AG10803 (cell line): ENCODE data around the gene WDR93.
A peak's percentile ranks its signal among the peaks of the same experiment; 100 is the strongest.

Experiments used
- DNase-seq: peaks from one replicate; pipeline ENCODE4 v3.0.0; 2010; ENCODE audit warnings: low read depth
- H3K4me3 ChIP-seq: 2 replicates; pipeline ENCODE4 v1.5.1; 2011; ENCODE audit warnings: mild to moderate bottlenecking, low read length, control low read depth
- TF ChIP-seq, protein P1 (sequence below): conservative IDR thresholded peaks from 2 replicates; pipeline ENCODE4 v1.5.1; 2011; ENCODE audit warnings: mild to moderate bottlenecking, low read length, control low read depth, inconsistent platforms

Gene WDR93

DNA sequence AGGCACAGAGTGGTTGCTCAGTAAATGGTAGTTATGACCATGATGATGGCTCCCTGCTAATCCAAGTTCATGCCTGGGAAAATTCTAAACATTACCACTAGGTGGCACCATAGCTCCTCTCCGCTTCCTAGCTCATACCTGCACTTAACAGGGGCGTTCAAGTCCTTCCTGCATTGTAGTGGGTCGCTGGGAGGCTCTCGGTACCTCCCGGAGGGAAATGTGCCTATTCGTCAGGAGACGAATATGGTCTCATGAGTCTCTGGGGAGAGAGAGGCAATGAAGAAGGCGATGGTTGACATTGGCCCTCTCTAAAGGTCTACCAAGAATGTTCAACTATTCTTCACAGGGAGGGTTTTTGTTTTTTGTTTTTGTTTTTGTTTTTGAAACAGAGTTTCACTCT is 49.5 kb downstream of the WDR93 start:
- DNase-seq = peak; percentile 65
- TF ChIP-seq, protein P1, sequence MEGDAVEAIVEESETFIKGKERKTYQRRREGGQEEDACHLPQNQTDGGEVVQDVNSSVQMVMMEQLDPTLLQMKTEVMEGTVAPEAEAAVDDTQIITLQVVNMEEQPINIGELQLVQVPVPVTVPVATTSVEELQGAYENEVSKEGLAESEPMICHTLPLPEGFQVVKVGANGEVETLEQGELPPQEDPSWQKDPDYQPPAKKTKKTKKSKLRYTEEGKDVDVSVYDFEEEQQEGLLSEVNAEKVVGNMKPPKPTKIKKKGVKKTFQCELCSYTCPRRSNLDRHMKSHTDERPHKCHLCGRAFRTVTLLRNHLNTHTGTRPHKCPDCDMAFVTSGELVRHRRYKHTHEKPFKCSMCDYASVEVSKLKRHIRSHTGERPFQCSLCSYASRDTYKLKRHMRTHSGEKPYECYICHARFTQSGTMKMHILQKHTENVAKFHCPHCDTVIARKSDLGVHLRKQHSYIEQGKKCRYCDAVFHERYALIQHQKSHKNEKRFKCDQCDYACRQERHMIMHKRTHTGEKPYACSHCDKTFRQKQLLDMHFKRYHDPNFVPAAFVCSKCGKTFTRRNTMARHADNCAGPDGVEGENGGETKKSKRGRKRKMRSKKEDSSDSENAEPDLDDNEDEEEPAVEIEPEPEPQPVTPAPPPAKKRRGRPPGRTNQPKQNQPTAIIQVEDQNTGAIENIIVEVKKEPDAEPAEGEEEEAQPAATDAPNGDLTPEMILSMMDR = peak; percentile 91
- H3K4me3 ChIP-seq = no peak overlapping the region

DNA sequence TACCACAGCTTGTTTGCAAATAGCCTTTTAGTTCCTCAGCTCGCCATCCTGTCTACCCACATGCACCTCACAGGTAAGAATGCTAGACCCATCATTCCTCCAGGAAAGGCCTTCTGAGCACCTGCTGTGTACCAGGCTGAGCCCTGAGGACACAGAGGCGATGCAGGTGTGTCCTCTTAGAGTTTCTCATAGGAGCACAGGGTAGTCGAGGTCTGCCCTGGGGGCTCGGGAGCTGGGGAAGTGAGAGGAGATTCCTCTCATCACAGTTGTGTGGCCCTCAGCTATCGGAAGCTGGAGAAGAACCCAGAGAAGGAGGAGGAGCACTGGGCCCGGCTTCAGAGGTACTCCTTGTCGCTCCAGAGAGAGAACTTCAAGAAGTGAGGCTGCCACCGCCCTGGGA is 52.4 kb downstream of the WDR93 start:
- DNase-seq = no peak
- TF ChIP-seq, protein P1 = no peak

DNA sequence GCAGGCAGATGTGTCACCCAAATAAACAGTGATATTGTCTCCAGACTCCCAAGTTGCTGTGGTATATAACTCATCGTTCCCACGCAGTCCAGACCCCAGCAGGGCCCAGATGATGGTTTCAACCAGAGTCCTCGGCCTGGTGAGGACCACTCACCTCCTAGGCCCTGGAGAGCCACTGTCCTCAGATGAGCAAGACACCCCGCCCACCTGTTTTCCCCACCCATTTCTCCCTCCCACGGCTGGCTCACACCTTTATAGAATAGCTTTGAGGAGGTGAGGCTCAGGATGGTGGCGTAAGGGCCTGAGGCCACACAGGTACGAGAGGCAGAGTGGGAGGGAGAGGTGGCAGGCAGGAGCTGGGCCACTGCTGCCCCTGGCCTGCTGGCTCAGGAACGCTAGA is 53.0 kb downstream of the WDR93 start:
- H3K4me3 ChIP-seq = no peak overlapping the region

More for the DNA sequence above, 52.4 kb downstream of the WDR93 start:
- H3K4me3 ChIP-seq = no peak overlapping the region

DNA sequence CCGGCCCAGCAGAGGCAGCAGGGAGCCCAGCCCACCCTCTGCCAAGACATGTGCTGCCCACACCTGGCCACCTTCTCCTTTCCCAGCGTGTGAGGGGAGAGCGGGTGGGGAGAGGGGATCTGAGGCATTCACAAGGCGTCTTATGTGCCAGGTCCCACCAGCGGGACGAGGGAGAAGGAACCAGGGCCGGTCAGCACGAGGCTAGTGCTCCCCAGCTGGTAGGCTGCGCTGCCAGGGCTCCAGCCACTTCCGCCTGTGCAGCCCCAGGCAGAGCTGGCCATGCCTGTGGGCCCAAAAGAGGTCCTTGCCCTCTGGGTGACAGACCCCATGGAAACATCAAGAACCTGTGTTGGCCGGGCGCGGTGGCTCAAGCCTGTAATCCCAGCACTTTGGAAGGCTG is 54.5 kb downstream of the WDR93 start:
- no peak for DNase-seq
- TF ChIP-seq, protein P1 = no peak
- H3K4me3 ChIP-seq = no peak overlapping the region

More for the DNA sequence above, 53.0 kb downstream of the WDR93 start:
- TF ChIP-seq, protein P1 = no peak
- DNase-seq = no peak

DNA sequence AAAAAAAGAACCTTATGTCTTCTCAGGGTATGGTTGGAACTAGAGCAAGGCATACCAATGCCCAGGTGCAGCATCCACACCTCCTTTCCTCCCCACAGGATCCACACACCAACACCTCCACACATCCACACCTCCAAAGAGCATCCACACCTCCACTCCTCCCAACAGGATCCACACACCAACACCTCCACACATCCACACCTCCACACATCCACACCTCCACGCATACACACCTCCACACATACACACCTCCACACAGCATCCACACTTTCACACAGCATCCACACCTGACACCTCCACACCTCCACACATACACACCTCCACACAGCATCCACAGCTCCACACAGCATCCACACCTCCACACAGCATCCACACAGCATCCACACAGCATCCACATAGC is 55.2 kb downstream of the WDR93 start:
- TF ChIP-seq, protein P1 = no peak
- DNase-seq = no peak
- H3K4me3 ChIP-seq = no peak overlapping the region

DNA sequence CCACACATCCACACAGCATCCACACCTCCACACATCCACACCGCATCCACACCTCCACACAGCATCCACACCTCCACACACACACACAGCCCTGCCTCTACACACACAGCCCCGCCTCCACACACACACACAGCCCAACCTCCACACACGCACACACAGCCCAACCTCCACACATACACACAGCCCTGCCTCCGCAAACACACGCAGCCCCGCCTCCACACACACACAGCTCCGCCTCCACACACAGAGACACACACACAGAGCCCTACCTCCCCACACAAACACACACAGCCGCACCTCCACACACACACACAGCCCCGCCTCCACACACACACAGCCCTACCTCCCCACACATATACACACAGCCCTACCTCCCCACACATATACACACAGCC is 55.8 kb downstream of the WDR93 start:
- DNase-seq = no peak
- TF ChIP-seq, protein P1 = no peak

DNA sequence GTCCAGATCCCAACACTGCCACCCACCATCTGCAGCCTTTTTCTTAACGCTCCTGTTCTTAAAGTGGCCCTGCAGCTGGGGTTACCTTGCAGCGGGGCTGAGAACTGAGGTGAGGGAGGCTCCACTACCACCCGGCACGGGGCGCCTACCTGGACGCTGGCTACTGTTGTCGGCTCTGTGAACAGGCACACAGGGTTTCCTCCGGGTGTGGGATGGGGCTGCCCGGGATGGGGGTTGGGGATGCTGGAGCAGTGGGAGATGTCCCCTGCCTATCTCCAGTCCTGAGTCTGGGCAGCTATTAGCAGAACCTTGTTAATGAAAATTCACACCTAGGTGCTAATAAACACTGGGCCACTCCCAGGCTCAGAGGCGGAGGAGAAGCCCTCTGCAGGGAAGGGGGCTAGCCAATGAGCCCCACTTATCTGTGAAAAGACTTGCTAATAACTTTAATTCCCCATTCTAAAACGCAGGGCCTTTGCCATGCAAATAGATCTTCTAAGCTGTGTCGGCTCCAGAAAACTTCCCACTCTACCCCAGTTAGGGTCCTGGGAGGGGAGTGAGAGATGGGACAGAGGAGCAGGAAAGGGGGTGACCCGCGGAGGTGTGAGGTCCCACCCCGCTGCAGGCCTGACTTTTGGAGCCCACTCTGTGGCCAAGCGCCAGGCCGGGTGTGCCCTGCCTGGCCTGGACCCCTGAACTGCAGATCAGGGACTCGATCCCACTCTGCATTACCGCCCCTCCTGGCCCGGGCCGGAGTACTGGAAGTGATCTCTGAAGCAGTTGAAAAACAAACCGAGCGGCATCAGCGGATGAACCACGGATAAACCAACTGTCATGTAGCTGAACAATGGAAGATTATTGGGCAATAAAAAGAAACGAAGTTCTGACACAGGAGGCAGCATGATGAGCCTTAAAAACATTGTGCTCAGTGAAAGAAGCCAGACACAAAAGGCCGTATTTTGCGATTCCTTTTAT is 57.4 kb downstream of the WDR93 start:
- H3K4me3 ChIP-seq = no peak overlapping the region
- TF ChIP-seq, protein P1 = no peak
- no peak for DNase-seq

More for the DNA sequence above, 55.8 kb downstream of the WDR93 start:
- H3K4me3 ChIP-seq = no peak overlapping the region
